Measurements from ENCODE around the gene MEIOSIN. TPM values are rescaled to one million over a fixed set of nuclear protein-coding genes. Genes with fewer than 3 reads are reported as not detected.

MEIOSIN gene
- total RNA-seq, 1 donor from 2014 or later: not detected

GRCh38 chr19:45767410-45767880, 34.2 kb downstream of the MEIOSIN start:
- Mint-ChIP-seq H3K9me3 (ENCODE audit: unreplicated experiment) (no peaks in the 10 kb centered on the region), H3K4me1 (ENCODE audit: unreplicated experiment) (peaks cover 32% of the 10 kb centered on the region), H3K27me3 (ENCODE audit: unreplicated experiment) (no peaks in the 10 kb centered on the region), H3K27ac (ENCODE audit: unreplicated experiment) (peak overlapping the region; percentile 90), H3K4me3 (ENCODE audit: unreplicated experiment) (peak overlapping the region; percentile 85), H3K36me3 (ENCODE audit: unreplicated experiment) (peaks cover 7% of the 10 kb centered on the region)
- DNase-seq (ENCODE audit: extremely low spot score, unreplicated experiment): peak; percentile 93
- TF ChIP-seq, protein P1, sequence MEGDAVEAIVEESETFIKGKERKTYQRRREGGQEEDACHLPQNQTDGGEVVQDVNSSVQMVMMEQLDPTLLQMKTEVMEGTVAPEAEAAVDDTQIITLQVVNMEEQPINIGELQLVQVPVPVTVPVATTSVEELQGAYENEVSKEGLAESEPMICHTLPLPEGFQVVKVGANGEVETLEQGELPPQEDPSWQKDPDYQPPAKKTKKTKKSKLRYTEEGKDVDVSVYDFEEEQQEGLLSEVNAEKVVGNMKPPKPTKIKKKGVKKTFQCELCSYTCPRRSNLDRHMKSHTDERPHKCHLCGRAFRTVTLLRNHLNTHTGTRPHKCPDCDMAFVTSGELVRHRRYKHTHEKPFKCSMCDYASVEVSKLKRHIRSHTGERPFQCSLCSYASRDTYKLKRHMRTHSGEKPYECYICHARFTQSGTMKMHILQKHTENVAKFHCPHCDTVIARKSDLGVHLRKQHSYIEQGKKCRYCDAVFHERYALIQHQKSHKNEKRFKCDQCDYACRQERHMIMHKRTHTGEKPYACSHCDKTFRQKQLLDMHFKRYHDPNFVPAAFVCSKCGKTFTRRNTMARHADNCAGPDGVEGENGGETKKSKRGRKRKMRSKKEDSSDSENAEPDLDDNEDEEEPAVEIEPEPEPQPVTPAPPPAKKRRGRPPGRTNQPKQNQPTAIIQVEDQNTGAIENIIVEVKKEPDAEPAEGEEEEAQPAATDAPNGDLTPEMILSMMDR (IDR thresholded peaks at IDR 0.05): no peak

DNA sequence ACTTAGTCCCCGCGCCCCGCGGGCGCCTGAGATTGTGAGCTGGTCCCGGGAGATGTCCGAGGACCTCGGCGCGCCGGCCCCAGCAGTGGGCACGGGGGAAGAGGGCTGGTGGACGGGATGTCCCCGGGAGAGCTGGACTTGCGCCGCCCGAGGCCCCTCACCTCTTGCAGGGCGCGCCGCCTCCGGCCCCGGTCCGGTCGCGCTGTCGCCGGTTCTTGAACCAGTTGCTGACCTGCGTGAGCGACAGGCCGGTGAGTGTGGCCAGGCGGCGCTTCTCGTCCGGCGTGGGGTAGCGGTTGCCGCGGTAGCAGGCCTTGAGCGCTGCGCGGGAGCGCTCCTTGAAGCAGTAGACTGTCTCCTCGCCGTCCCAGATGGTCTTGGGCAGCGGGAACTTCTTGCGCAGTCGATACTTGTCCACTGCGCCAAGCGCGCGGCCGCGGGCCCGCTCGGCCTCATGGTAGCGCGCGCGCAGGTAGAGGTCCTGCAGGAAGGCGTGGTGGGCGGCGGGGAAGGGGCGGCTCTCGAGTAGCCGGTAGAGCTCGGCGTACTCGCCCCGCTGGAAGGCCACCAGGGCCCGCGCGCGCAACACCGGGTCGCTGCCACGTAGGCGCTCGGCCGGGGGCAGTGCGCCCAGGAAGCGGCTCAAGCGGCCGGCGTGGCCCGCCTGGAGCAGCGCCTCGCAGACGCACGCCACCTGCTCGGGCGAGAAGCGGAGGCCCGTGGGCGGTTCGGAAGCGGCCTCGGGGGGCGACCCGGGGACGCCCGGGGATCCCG, 34.8 kb downstream of the MEIOSIN start:
- Mint-ChIP-seq H3K4me3 (ENCODE audit: unreplicated experiment) (peak overlapping the region; percentile 85), H3K27me3 (ENCODE audit: unreplicated experiment) (no peaks in the 10 kb centered on the region), H3K27ac (ENCODE audit: unreplicated experiment) (peak overlapping the region; percentile 90), H3K9me3 (ENCODE audit: unreplicated experiment) (no peaks in the 10 kb centered on the region), H3K4me1 (ENCODE audit: unreplicated experiment) (peaks cover 32% of the 10 kb centered on the region), H3K36me3 (ENCODE audit: unreplicated experiment) (peaks cover 7% of the 10 kb centered on the region)
- TF ChIP-seq, protein P1 (IDR thresholded peaks at IDR 0.05): no peak
- DNase-seq (ENCODE audit: extremely low spot score, unreplicated experiment): no peak

DNA sequence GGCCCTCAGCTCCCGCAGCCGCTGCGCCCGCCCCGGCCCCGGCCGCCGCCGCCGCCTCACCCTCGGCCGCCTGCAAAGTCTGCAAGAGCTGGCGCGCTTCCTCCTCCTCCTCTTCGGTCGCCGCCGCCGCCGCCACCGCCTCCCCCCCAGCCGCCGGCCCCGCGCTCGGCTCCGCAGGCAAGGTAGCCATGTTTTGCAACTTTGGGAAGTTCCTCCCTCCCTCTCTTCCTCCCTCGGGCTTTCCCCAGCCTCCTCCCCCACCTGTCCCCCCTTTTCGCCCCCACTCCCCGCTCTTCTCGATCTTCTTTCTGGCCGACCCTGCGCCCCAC, 35.4 kb downstream of the MEIOSIN start:
- DNase-seq (ENCODE audit: extremely low spot score, unreplicated experiment): no peak
- TF ChIP-seq, protein P1 (IDR thresholded peaks at IDR 0.05): no peak
- no peaks in the 10 kb centered on the region for H3K9me3 Mint-ChIP-seq (ENCODE audit: unreplicated experiment)
- peak overlapping the region; percentile 99 for H3K27ac Mint-ChIP-seq (ENCODE audit: unreplicated experiment)
- peaks cover 32% of the 10 kb centered on the region for H3K4me1 Mint-ChIP-seq (ENCODE audit: unreplicated experiment)
- H3K4me3 Mint-ChIP-seq (ENCODE audit: unreplicated experiment): peak overlapping the region; percentile 94
- no peaks in the 10 kb centered on the region for H3K27me3 Mint-ChIP-seq (ENCODE audit: unreplicated experiment)
- peaks cover 11% of the 10 kb centered on the region for H3K36me3 Mint-ChIP-seq (ENCODE audit: unreplicated experiment)

DNA sequence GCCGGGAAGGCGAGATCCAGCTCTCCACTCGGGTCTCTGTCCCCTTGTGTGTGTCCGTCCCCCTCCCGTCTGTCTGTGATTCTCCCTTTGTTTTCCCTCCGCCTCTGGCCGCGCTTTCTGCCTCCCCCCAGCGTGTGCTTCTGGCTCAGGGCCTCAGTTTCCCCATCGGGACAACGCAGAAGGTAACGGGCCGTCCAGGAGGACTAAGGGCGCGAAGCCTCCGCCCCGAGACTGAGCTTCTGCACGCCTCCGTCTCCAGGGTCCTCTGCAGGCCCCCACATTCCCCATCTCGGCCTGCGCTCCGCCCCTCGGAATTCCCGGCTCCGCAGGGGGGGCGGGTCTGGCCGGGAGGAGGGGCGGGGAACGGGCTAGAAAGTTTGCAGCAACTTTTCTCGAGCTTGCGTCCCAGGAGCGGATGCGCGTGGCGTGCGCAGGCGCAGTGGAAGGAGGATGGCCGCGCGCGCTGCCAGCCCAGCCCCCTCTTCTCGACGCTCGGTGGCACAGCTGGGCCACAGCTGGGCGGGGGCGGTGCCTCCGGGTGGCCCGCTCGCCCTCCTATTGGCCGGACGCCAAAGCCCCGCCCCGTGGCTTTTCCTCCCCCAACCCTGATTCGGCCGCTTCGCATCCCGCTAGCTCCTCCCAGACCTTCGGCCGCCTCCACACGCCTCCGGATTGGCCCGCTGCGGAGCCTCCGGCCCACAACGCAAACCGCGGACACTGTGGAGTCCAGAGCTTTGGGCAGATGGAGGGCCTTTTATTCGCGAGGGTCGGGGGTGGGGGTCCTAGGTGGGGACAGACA, 35.9 kb downstream of the MEIOSIN start, which contains the start of gene SIX5:
SIX5 (minus strand) TSS at position 269 of the 799 bp plus-strand sequence. CDS start 408 bp downstream, outside the sequence.
- peak within 1 kb of the TSS; percentile 94 for H3K4me3 Mint-ChIP-seq (ENCODE audit: unreplicated experiment)
- peak within 1 kb of the TSS; percentile 99 for H3K27ac Mint-ChIP-seq (ENCODE audit: unreplicated experiment)
- H3K27me3 Mint-ChIP-seq (ENCODE audit: unreplicated experiment): no peaks in the 10 kb centered on the region
- H3K36me3 Mint-ChIP-seq (ENCODE audit: unreplicated experiment): peaks cover 11% of the 10 kb centered on the region
- DNase-seq (ENCODE audit: extremely low spot score, unreplicated experiment): peak; percentile 100
- H3K9me3 Mint-ChIP-seq (ENCODE audit: unreplicated experiment): no peaks in the 10 kb centered on the region
- TF ChIP-seq, protein P1 (IDR thresholded peaks at IDR 0.05): no peak
- peaks cover 32% of the 10 kb centered on the region for H3K4me1 Mint-ChIP-seq (ENCODE audit: unreplicated experiment)

DNA sequence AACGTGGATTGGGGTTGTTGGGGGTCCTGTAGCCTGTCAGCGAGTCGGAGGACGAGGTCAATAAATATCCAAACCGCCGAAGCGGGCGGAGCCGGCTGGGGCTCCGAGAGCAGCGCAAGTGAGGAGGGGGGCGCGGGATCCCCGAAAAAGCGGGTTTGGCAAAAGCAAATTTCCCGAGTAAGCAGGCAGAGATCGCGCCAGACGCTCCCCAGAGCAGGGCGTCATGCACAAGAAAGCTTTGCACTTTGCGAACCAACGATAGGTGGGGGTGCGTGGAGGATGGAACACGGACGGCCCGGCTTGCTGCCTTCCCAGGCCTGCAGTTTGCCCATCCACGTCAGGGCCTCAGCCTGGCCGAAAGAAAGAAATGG, 36.6 kb downstream of the MEIOSIN start:
- Mint-ChIP-seq H3K4me1 (ENCODE audit: unreplicated experiment) (peaks cover 27% of the 10 kb centered on the region), H3K9me3 (ENCODE audit: unreplicated experiment) (no peaks in the 10 kb centered on the region), H3K27me3 (ENCODE audit: unreplicated experiment) (no peaks in the 10 kb centered on the region), H3K4me3 (ENCODE audit: unreplicated experiment) (peak overlapping the region; percentile 94), H3K36me3 (ENCODE audit: unreplicated experiment) (peaks cover 14% of the 10 kb centered on the region), H3K27ac (ENCODE audit: unreplicated experiment) (peak overlapping the region; percentile 98)
- no peak for DNase-seq (ENCODE audit: extremely low spot score, unreplicated experiment)
- TF ChIP-seq, protein P1 (IDR thresholded peaks at IDR 0.05): no peak
